CD4-positive, alpha-beta T cell (primary cell): ENCODE results near the gene KATNAL1. TPM values are rescaled to one million over a fixed set of nuclear protein-coding genes. Genes with fewer than 3 reads are reported as not detected.

Source experiments
- ATAC-seq: fragments of 200-7000 bp; cut with Tn5 transposase; one replicate; pipeline ENCODE4 v1.10.0; 2022; ENCODE audit warnings: mild to moderate bottlenecking; ENCODE audit not compliant: poor library complexity
- CTCF ChIA-PET: fragments of 350-600 bp; sonication (Branson Sonifier 250); formaldehyde crosslinking; loops from one replicate; lab custom pipeline; 2021; ENCODE audit warnings: antibody characterized with exemption, inconsistent platforms; lab: Charles Lee
- POLR2A ChIA-PET: fragments of 350-600 bp; sonication (Branson Sonifier 250); formaldehyde crosslinking; loops from one replicate; lab custom pipeline; 2021; ENCODE audit warnings: antibody characterized with exemption, inconsistent platforms; lab: Charles Lee
- DNase-seq, 14 experiments: peaks; one replicate each; pipeline ENCODE4 v3.0.0-alpha.2; 2013 to 2020; ENCODE audit warnings: mixed read lengths in 2 of 14
- H3K27ac ChIP-seq, 2 donors: one replicate each; pipeline versions ENCODE4 v1.5.1 to v1.7.0; 2013; ENCODE audit warnings: low read length in 2 of 2, low read depth in 1 of 2, mild to moderate bottlenecking in 1 of 2
- H3K27me3 ChIP-seq, 2 experiments: 1 replicate in 1 of 2; 2 replicates in 1 of 2; pipeline versions ENCODE4 v1.6.1 to v1.7.0; 2013; ENCODE audit warnings: low read length in 2 of 2, control low read depth in 1 of 2, mild to moderate bottlenecking in 1 of 2, moderate library complexity in 1 of 2; ENCODE audit not compliant: insufficient read depth in 2 of 2, control insufficient read depth in 1 of 2
- H3K36me3 ChIP-seq: one replicate; pipeline ENCODE4 v1.6.1; 2013; ENCODE audit warnings: low read length, control low read depth; ENCODE audit not compliant: insufficient read depth
- H3K4me1 ChIP-seq: one replicate; pipeline ENCODE4 v1.6.1; 2013; ENCODE audit warnings: low read length, control low read depth; ENCODE audit not compliant: insufficient read depth
- H3K4me3 ChIP-seq: one replicate; pipeline ENCODE4 v1.5.1; 2013; ENCODE audit warnings: mild to moderate bottlenecking, low read length, moderate library complexity
- H3K9me3 ChIP-seq, 2 experiments: 1 replicate in 1 of 2; 2 replicates in 1 of 2; pipeline versions ENCODE4 v1.6.1 to v1.7.0; 2013; ENCODE audit warnings: low read length in 2 of 2, mild to moderate bottlenecking in 2 of 2, control low read depth in 1 of 2, moderate library complexity in 1 of 2; ENCODE audit not compliant: control insufficient read depth in 1 of 2, insufficient read depth in 1 of 2
- H3K27ac Mint-ChIP-seq: one replicate; pipeline ENCODE4 v1.8.0; 2020; ENCODE audit warnings: mixed read lengths
- H3K27me3 Mint-ChIP-seq: one replicate; pipeline ENCODE4 v1.8.0; 2021; ENCODE audit warnings: mixed read lengths
- H3K36me3 Mint-ChIP-seq: one replicate; pipeline ENCODE4 v1.8.0; 2021; ENCODE audit warnings: low read depth, mixed read lengths
- H3K4me1 Mint-ChIP-seq: one replicate; pipeline ENCODE4 v1.8.0; 2021; ENCODE audit warnings: low read depth, mixed read lengths
- H3K4me3 Mint-ChIP-seq: one replicate; pipeline ENCODE4 v1.8.0; 2020; ENCODE audit warnings: mild to moderate bottlenecking, mixed read lengths
- H3K9me3 Mint-ChIP-seq: one replicate; pipeline ENCODE4 v1.8.0; 2020; ENCODE audit warnings: mixed read lengths
- intact Hi-C, 2 experiments: fragments of 100-400 bp; cut with DNase I in 1 of 2; cut with micrococcal nuclease in 1 of 2; formaldehyde crosslinking; loops; one replicate each; pipeline versions ENCODE4 v1.15.1 to v1.9.0; 2023 to 2025; cut with DNase I, micrococcal nuclease
- total RNA-seq, 174 experiments: library from RNA in 2 of 174; stranded (reverse) in 2 of 174; gene quantifications; one replicate each; pipeline ENCODE4 v1.2.3 and lab custom pipeline; 2021 to 2026
- TF ChIP-seq, protein P1 (sequence below): fragments of 200-600 bp; IDR thresholded peaks from one replicate; pipeline ENCODE4 v1.8.0; 2022; ENCODE audit warnings: antibody characterized with exemption, mild to moderate bottlenecking

KATNAL1 gene
- total RNA-seq, 2 experiments from 2014 or later, result 3.3 to 3.4 TPM

DNA sequence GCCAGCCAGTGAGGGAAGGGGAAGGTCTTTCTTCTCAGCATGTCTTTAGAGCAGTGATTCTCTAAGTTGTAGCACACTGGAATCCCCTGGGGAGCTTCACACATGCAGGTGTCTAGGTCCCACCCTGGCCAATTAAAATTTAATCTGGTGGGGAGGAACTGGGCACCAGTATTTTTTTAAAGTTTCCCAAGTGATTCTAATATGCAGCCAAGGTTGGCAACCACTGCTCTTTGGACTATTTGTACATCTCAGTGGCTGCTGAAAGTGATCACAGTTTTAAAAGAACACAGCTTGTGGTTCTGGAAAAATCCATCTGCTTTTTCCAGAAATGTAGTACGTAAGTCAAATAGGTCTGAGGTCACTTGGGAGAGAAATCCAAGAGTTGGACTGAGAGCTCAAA, 10.7 kb upstream of the KATNAL1 start:
- peaks cover 2% of the 10 kb centered on the region for H3K36me3 ChIP-seq
- Mint-ChIP-seq H3K9me3 (no peaks in the 10 kb centered on the region), H3K27me3 (no peaks in the 10 kb centered on the region), H3K36me3 (no peaks in the 10 kb centered on the region), H3K4me1 (peaks cover 20% of the 10 kb centered on the region), H3K27ac (no peak overlapping the region), H3K4me3 (no peak overlapping the region)
- no peaks in the 10 kb centered on the region for H3K27me3 ChIP-seq
- no peak overlapping the region for H3K27ac ChIP-seq
- H3K9me3 ChIP-seq, result no peaks in the 10 kb centered on the region
- ChIA-PET POLR2A (no interaction called here), CTCF (no interaction called here)
- no peak overlapping the region for H3K4me3 ChIP-seq
- no peak for DNase-seq
- no peaks in the 10 kb centered on the region for H3K4me1 ChIP-seq
- TF ChIP-seq, protein P1, sequence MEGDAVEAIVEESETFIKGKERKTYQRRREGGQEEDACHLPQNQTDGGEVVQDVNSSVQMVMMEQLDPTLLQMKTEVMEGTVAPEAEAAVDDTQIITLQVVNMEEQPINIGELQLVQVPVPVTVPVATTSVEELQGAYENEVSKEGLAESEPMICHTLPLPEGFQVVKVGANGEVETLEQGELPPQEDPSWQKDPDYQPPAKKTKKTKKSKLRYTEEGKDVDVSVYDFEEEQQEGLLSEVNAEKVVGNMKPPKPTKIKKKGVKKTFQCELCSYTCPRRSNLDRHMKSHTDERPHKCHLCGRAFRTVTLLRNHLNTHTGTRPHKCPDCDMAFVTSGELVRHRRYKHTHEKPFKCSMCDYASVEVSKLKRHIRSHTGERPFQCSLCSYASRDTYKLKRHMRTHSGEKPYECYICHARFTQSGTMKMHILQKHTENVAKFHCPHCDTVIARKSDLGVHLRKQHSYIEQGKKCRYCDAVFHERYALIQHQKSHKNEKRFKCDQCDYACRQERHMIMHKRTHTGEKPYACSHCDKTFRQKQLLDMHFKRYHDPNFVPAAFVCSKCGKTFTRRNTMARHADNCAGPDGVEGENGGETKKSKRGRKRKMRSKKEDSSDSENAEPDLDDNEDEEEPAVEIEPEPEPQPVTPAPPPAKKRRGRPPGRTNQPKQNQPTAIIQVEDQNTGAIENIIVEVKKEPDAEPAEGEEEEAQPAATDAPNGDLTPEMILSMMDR, result no peak
- ATAC-seq, result no peak
- intact Hi-C loops, result no loop called here

DNA sequence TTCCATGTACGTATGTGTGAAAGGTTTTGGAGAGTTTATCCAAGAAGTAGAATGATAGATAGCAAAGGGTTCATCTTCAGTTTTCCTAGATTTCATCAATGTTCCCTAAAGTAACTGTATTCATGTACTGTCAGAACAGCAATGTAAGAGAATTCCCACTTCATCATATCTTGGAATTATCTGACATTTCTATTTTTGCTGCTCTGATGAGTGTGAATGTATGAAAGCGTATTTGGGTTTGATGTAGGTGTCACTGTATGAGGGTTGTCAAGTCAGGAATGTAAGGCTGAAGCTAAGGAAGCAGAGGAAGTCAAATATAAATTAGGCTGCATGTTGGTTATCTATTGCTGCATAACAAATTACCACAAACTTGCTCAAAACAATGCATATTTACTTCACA, 7.2 kb upstream of the KATNAL1 start:
- ChIA-PET POLR2A (interaction anchor here (0.9 kb wide), 1 partner anchor 12 kb away, joined by 3 read pairs; no protein-coding TSS in a partner anchor), CTCF (interaction anchor here (0.5 kb wide), 1 partner anchor 95 kb away, joined by 3 read pairs; no protein-coding TSS in a partner anchor)
- H3K27ac Mint-ChIP-seq, result no peak overlapping the region
- no peaks in the 10 kb centered on the region for H3K27me3 Mint-ChIP-seq
- H3K4me3 Mint-ChIP-seq, result no peak overlapping the region
- H3K4me1 Mint-ChIP-seq, result peaks cover 22% of the 10 kb centered on the region
- H3K9me3 ChIP-seq, result no peaks in the 10 kb centered on the region
- no peaks in the 10 kb centered on the region for H3K4me1 ChIP-seq
- TF ChIP-seq, protein P1, result no peak
- peaks cover 2% of the 10 kb centered on the region for H3K36me3 ChIP-seq
- intact Hi-C loops, result loop anchor here in 1 of 2 experiments (5.0 kb wide), 2 partner anchors 48 to 103 kb away; no protein-coding TSS in a partner anchor
- H3K27me3 ChIP-seq, result no peaks in the 10 kb centered on the region
- no peaks in the 10 kb centered on the region for H3K9me3 Mint-ChIP-seq
- no peak for ATAC-seq
- DNase-seq, result no peak
- H3K36me3 Mint-ChIP-seq, result no peaks in the 10 kb centered on the region
- no peak overlapping the region for H3K27ac ChIP-seq
- no peak overlapping the region for H3K4me3 ChIP-seq

DNA sequence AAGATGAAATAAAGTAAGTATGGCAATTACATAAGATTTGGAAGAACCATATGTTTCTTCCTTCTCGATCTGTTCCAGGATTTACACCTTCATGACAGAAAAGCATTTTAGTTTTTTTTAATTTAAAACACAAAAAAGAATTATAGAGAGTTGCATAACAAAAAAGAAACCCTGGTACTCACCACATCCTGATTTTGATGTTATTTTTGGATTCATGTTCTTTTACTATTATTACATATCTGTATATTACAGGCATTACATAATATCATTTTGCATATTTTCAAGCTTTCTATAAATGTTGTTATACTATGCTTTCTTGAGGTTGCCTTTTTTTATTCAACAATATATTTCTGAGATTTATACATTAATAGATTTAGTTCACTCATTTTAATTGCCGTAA, 6.7 kb upstream of the KATNAL1 start:
- no peaks in the 10 kb centered on the region for H3K27me3 Mint-ChIP-seq
- H3K36me3 ChIP-seq, result peaks cover under 1% of the 10 kb centered on the region
- no peaks in the 10 kb centered on the region for H3K36me3 Mint-ChIP-seq
- intact Hi-C loops, result loop anchor here in 1 of 2 experiments (5.0 kb wide), 2 partner anchors 48 to 103 kb away; no protein-coding TSS in a partner anchor
- peaks cover 23% of the 10 kb centered on the region for H3K4me1 Mint-ChIP-seq
- TF ChIP-seq, protein P1, result no peak
- no peak overlapping the region for H3K4me3 Mint-ChIP-seq
- no peaks in the 10 kb centered on the region for H3K27me3 ChIP-seq
- no peak overlapping the region for H3K27ac ChIP-seq
- no peaks in the 10 kb centered on the region for H3K9me3 Mint-ChIP-seq
- POLR2A ChIA-PET, result no interaction called here
- ATAC-seq (no peak), DNase-seq (no peak)
- H3K27ac Mint-ChIP-seq, result no peak overlapping the region
- no peaks in the 10 kb centered on the region for H3K9me3 ChIP-seq
- CTCF ChIA-PET, result interaction anchor here (0.5 kb wide), 1 partner anchor 96 kb away, joined by 3 read pairs; no protein-coding TSS in a partner anchor
- H3K4me3 ChIP-seq, result no peak overlapping the region
- H3K4me1 ChIP-seq, result no peaks in the 10 kb centered on the region
